Astrocyte of the cerebellum (primary cell): ENCODE data around the gene MAT2B.

Experiments
- DNase-seq: peaks from one replicate; pipeline ENCODE4 v3.0.0-alpha.2; 2011; ENCODE audit warnings: low read depth
- H3K4me3 ChIP-seq: 2 replicates; pipeline ENCODE4 v1.5.1; 2011; ENCODE audit warnings: mild to moderate bottlenecking, low read depth, low read length, moderate library complexity
- CTCF ChIP-seq: IDR thresholded peaks from 2 replicates; pipeline ENCODE4 v1.5.1; 2012; ENCODE audit warnings: low read length, low read depth, moderate library complexity, mild to moderate bottlenecking; ENCODE audit errors: missing control alignments
- in situ Hi-C: cut with HindIII; loops from 2 replicates; pipeline ENCODE4 v1.10.0; 2017; ENCODE audit warnings: low sequenced_read_pairs

The MAT2B gene

GRCh38 chr5:163503106-163504078 lies 2.0 kb upstream of the MAT2B start:
- TF ChIP-seq CTCF: peak; percentile 48
- in situ Hi-C loops: no loop called here

GRCh38 chr5:163504079-163504931 lies 1.1 kb upstream of the MAT2B start:
- TF ChIP-seq CTCF: no peak
- in situ Hi-C loops: no loop called here
- peak; percentile 58 for DNase-seq
- H3K4me3 ChIP-seq: peak overlapping the region; percentile 85

More at GRCh38 chr5:163503106-163504078, 2.0 kb upstream of the MAT2B start:
- DNase-seq: no peak
- H3K4me3 ChIP-seq: peak overlapping the region; percentile 85

- DNase-seq: no peak
- in situ Hi-C loops: no loop called here
- H3K4me3 ChIP-seq: peak overlapping the region; percentile 85
- no peak for TF ChIP-seq CTCF
Observed at GRCh38 chr5:163505049-163505367, 411 bp upstream of the MAT2B start.

- no peak for TF ChIP-seq CTCF
- no peak for DNase-seq
- in situ Hi-C loops: no loop called here
- peak overlapping the region; percentile 85 for H3K4me3 ChIP-seq
Observed at GRCh38 chr5:163506095-163506457, 657 bp downstream of the MAT2B start.

GRCh38 chr5:163506726-163507125 lies 1.3 kb downstream of the MAT2B start:
- in situ Hi-C loops: no loop called here
- peak; percentile 20 for DNase-seq
- peak overlapping the region; percentile 85 for H3K4me3 ChIP-seq
- no peak for TF ChIP-seq CTCF

- in situ Hi-C loops: no loop called here
- no peak for DNase-seq
- TF ChIP-seq CTCF: no peak
- H3K4me3 ChIP-seq: peak overlapping the region; percentile 4
Observed at GRCh38 chr5:163508753-163509152, 3.3 kb downstream of the MAT2B start.
